HG03039 (cell line): ENCODE data around the gene POTEJ.
"Not testable (repeated sequence)": the region's sequence is repeated elsewhere in the genome, so short reads cannot be mapped to it uniquely, and the experiment has no call there.

Experiments
- ATAC-seq: cut with Tn5 transposase; IDR thresholded peaks from one replicate; pipeline ENCODE4 v1.9.1; 2021; ENCODE audit warnings: mild to moderate bottlenecking, moderate library complexity; ENCODE audit not compliant: unreplicated experiment

The POTEJ gene

GRCh38 chr2:130611140-130611539, at the start of gene POTEJ:
Gene POTEJ (plus strand): TSS chr2:130611440. CDS start chr2:130611533, 93 bp downstream.
- not testable (repeated sequence) for ATAC-seq

GRCh38 chr2:130566165-130566564, 45.1 kb upstream of the POTEJ start:
- ATAC-seq: not testable (repeated sequence)

- ATAC-seq: not testable (repeated sequence)
Observed at GRCh38 chr2:130571929-130572328, 39.3 kb upstream of the POTEJ start.

- not testable (repeated sequence) for ATAC-seq
Observed at GRCh38 chr2:130574230-130574629, 37.0 kb upstream of the POTEJ start.

- not testable (repeated sequence) for ATAC-seq
Observed at GRCh38 chr2:130576209-130576784, 34.9 kb upstream of the POTEJ start.

- ATAC-seq: not testable (repeated sequence)
Observed at GRCh38 chr2:130577559-130577958, 33.7 kb upstream of the POTEJ start.

GRCh38 chr2:130579121-130579520, 32.1 kb upstream of the POTEJ start:
- not testable (repeated sequence) for ATAC-seq

GRCh38 chr2:130581491-130581890, 29.7 kb upstream of the POTEJ start:
- ATAC-seq: not testable (repeated sequence)

GRCh38 chr2:130582970-130583369, 28.3 kb upstream of the POTEJ start:
- not testable (repeated sequence) for ATAC-seq

- not testable (repeated sequence) for ATAC-seq
Observed at GRCh38 chr2:130583582-130583981, 27.7 kb upstream of the POTEJ start.

- ATAC-seq: not testable (repeated sequence)
Observed at GRCh38 chr2:130584726-130585125, 26.5 kb upstream of the POTEJ start.

- ATAC-seq: peak; percentile 79
Observed at GRCh38 chr2:130588688-130589458, 22.4 kb upstream of the POTEJ start.

GRCh38 chr2:130590170-130590841, 20.9 kb upstream of the POTEJ start:
- not testable (repeated sequence) for ATAC-seq

- not testable (repeated sequence) for ATAC-seq
Observed at GRCh38 chr2:130590842-130591359, 20.3 kb upstream of the POTEJ start.

GRCh38 chr2:130592791-130593414, 18.3 kb upstream of the POTEJ start:
- ATAC-seq: not testable (repeated sequence)

GRCh38 chr2:130594011-130594410, 17.2 kb upstream of the POTEJ start:
- ATAC-seq: not testable (repeated sequence)

GRCh38 chr2:130596757-130597156, 14.5 kb upstream of the POTEJ start:
- not testable (repeated sequence) for ATAC-seq

GRCh38 chr2:130597994-130598393, 13.2 kb upstream of the POTEJ start:
- not testable (repeated sequence) for ATAC-seq

- ATAC-seq: not testable (repeated sequence)
Observed at GRCh38 chr2:130598463-130598862, 12.8 kb upstream of the POTEJ start.

- not testable (repeated sequence) for ATAC-seq
Observed at GRCh38 chr2:130599393-130599792, 11.8 kb upstream of the POTEJ start, which contains the start of gene CFC1. Gene CFC1 (minus strand): TSS chr2:130599575. CDS start chr2:130599287, 288 bp downstream.

GRCh38 chr2:130599926-130600325, 11.3 kb upstream of the POTEJ start:
- not testable (repeated sequence) for ATAC-seq
